CD4-positive, alpha-beta T cell treated with Interleukin-6 at 100 ng/mL for 8 hours (primary cell): ENCODE measurements around the gene HOXA4.

Source experiments
- DNase-seq: peaks from one replicate; pipeline ENCODE4 v3.0.0-alpha.2; 2020; ENCODE audit warnings: mixed read lengths, low spot score

Gene HOXA4

GRCh38 chr7:27093184-27093895 is 37.2 kb downstream of the HOXA4 start:
- no peak for DNase-seq

- no peak for DNase-seq
Measured at GRCh38 chr7:27092819-27093110, 37.8 kb downstream of the HOXA4 start.

- DNase-seq = no peak
Measured at GRCh38 chr7:27091941-27092818, 38.4 kb downstream of the HOXA4 start.

GRCh38 chr7:27091105-27091504 is 39.5 kb downstream of the HOXA4 start:
- DNase-seq = no peak

- no peak for DNase-seq
Measured at GRCh38 chr7:27088002-27088922, 42.3 kb downstream of the HOXA4 start.

- DNase-seq = no peak
Measured at GRCh38 chr7:27083646-27084045, 46.9 kb downstream of the HOXA4 start.

- no peak for DNase-seq
Measured at GRCh38 chr7:27082171-27082570, 48.4 kb downstream of the HOXA4 start.

GRCh38 chr7:27080844-27081436 is 49.6 kb downstream of the HOXA4 start:
- DNase-seq = no peak

- no peak for DNase-seq
Measured at GRCh38 chr7:27079234-27079975, 51.2 kb downstream of the HOXA4 start.

GRCh38 chr7:27078616-27079233 is 51.8 kb downstream of the HOXA4 start:
- DNase-seq = no peak
